Measurements from ENCODE around the gene TRAPPC2B. TPM values are rescaled to one million over a fixed set of nuclear protein-coding genes. Genes with fewer than 3 reads are reported as not detected.

TRAPPC2B gene
- total and polyA plus RNA-seq, 2 of the 13 experiments (the other 11 are each of a cell fraction or from before 2014, with no cell fraction given) = 13.3 to 17.7 TPM

DNA sequence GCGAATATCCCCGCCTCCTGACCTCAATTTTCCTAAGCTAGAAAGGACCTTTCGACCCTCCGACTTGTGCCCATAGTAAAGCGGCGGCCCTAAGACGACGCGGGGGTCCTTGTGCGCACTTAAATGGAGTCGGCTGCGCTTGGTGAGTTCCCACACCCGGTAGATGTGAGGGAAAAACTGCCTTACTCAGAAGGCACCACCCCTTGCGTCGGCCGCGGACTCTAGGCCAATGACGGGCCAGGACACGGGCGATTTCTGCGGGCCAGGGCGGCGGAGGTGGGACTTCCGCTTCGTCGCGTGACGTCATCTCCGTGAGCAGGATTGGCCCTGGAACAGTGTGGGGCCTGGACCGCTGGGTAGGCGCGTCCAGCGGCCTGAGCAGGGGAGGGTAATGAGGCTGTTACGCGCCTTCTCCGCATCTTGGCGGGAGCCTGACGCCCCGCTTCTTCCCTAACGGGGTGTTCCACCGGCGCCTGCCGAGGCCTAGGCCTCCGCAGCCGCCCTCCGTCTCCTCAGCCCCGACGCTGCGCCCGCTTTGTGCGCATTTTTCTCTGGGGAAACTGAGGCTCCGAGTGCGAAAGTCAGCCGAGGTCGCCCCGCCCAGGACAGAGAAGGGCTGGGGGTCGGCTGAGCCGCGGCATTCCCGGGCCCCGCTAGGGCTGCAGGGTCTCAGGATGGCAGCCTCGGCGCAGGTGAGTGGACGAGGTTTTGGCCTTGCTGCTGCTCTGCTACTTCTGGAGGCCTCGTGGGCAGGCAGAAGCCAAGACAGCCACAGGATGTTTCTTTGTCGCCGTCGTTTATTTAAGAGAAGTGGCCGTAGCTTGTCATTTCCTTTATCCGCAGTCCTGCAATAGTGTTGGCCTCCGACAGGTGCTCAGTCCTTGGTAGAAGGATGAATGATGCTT is 42.9 kb upstream of the TRAPPC2B start, which contains the start of gene ZNF543 (continued):
- TF ChIP-seq, protein P1, sequence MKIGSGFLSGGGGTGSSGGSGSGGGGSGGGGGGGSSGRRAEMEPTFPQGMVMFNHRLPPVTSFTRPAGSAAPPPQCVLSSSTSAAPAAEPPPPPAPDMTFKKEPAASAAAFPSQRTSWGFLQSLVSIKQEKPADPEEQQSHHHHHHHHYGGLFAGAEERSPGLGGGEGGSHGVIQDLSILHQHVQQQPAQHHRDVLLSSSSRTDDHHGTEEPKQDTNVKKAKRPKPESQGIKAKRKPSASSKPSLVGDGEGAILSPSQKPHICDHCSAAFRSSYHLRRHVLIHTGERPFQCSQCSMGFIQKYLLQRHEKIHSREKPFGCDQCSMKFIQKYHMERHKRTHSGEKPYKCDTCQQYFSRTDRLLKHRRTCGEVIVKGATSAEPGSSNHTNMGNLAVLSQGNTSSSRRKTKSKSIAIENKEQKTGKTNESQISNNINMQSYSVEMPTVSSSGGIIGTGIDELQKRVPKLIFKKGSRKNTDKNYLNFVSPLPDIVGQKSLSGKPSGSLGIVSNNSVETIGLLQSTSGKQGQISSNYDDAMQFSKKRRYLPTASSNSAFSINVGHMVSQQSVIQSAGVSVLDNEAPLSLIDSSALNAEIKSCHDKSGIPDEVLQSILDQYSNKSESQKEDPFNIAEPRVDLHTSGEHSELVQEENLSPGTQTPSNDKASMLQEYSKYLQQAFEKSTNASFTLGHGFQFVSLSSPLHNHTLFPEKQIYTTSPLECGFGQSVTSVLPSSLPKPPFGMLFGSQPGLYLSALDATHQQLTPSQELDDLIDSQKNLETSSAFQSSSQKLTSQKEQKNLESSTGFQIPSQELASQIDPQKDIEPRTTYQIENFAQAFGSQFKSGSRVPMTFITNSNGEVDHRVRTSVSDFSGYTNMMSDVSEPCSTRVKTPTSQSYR (CRISPR knock-in tag; IDR thresholded peaks at IDR 0.05; ENCODE audit: borderline replicate concordance) = no peak
- TF ChIP-seq HNRNPK (IDR thresholded peaks at IDR 0.05; ENCODE audit: low read depth, low read length, poor library complexity, severe bottlenecking) = no peak
- TF ChIP-seq NFRKB (IDR thresholded peaks at IDR 0.05) = no peak
- 0 out of 2 replicates have a peak, but pooled peaks have one; percentile 40 for TF ChIP-seq GFI1 (CRISPR knock-in tag; IDR thresholded peaks at IDR 0.05; ENCODE audit: borderline replicate concordance)
- TF ChIP-seq, protein P2, sequence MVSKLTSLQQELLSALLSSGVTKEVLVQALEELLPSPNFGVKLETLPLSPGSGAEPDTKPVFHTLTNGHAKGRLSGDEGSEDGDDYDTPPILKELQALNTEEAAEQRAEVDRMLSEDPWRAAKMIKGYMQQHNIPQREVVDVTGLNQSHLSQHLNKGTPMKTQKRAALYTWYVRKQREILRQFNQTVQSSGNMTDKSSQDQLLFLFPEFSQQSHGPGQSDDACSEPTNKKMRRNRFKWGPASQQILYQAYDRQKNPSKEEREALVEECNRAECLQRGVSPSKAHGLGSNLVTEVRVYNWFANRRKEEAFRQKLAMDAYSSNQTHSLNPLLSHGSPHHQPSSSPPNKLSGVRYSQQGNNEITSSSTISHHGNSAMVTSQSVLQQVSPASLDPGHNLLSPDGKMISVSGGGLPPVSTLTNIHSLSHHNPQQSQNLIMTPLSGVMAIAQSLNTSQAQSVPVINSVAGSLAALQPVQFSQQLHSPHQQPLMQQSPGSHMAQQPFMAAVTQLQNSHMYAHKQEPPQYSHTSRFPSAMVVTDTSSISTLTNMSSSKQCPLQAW (CRISPR knock-in tag; IDR thresholded peaks at IDR 0.05) = peak; percentile 90
- TF ChIP-seq ZFP37 (CRISPR knock-in tag; IDR thresholded peaks at IDR 0.05; ENCODE audit: borderline replicate concordance) = no peak
- 0 out of 2 replicates have a peak, but pooled peaks have one; percentile 32 for TF ChIP-seq SIN3A (IDR thresholded peaks at IDR 0.05; ENCODE audit: borderline replicate concordance, low read depth, low read length)
- TF ChIP-seq, protein P3, sequence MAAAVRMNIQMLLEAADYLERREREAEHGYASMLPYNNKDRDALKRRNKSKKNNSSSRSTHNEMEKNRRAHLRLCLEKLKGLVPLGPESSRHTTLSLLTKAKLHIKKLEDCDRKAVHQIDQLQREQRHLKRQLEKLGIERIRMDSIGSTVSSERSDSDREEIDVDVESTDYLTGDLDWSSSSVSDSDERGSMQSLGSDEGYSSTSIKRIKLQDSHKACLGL (CRISPR knock-in tag; IDR thresholded peaks at IDR 0.05) = no peak; the same call in none of the 2 replicates
- TF ChIP-seq ZNF556 (CRISPR knock-in tag; IDR thresholded peaks at IDR 0.05; ENCODE audit: borderline replicate concordance) = no peak
- TF ChIP-seq NONO (IDR thresholded peaks at IDR 0.05) = no peak
- TF ChIP-seq NONO (CRISPR knock-in tag; conservative IDR thresholded peaks at IDR 0.05) = peak; percentile 67
- TF ChIP-seq ZNF124 (CRISPR knock-in tag; IDR thresholded peaks at IDR 0.05) = 0 out of 2 replicates have a peak, but pooled peaks have one; percentile 19
- peak; percentile 78 to 84 for TF ChIP-seq POLR2A (IDR thresholded peaks at IDR 0.05; ENCODE audit: insufficient read depth in 1 of 2, low read depth in 2 of 2, low read length in 2 of 2)
- TF ChIP-seq, protein P4, sequence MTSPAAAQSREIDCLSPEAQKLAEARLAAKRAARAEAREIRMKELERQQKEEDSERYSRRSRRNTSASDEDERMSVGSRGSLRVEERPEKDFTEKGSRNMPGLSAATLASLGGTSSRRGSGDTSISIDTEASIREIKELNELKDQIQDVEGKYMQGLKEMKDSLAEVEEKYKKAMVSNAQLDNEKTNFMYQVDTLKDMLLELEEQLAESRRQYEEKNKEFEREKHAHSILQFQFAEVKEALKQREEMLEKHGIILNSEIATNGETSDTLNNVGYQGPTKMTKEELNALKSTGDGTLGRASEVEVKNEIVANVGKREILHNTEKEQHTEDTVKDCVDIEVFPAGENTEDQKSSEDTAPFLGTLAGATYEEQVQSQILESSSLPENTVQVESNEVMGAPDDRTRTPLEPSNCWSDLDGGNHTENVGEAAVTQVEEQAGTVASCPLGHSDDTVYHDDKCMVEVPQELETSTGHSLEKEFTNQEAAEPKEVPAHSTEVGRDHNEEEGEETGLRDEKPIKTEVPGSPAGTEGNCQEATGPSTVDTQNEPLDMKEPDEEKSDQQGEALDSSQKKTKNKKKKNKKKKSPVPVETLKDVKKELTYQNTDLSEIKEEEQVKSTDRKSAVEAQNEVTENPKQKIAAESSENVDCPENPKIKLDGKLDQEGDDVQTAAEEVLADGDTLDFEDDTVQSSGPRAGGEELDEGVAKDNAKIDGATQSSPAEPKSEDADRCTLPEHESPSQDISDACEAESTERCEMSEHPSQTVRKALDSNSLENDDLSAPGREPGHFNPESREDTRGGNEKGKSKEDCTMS (CRISPR knock-in tag; conservative IDR thresholded peaks at IDR 0.05) = no peak
- TF ChIP-seq, protein P5, sequence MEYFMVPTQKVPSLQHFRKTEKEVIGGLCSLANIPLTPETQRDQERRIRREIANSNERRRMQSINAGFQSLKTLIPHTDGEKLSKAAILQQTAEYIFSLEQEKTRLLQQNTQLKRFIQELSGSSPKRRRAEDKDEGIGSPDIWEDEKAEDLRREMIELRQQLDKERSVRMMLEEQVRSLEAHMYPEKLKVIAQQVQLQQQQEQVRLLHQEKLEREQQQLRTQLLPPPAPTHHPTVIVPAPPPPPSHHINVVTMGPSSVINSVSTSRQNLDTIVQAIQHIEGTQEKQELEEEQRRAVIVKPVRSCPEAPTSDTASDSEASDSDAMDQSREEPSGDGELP (IDR thresholded peaks at IDR 0.05; ENCODE audit: borderline replicate concordance, low read depth) = no peak; the same call in 1 of the 2 replicates
- no peak for TF ChIP-seq SETDB1 (CRISPR knock-in tag; IDR thresholded peaks at IDR 0.05; ENCODE audit: borderline replicate concordance)
- TF ChIP-seq ZFP36 (IDR thresholded peaks at IDR 0.05; ENCODE audit: borderline replicate concordance, low read depth, low read length, partially characterized antibody) = no peak
- no peak for TF ChIP-seq NPAS2 (CRISPR knock-in tag; IDR thresholded peaks at IDR 0.05; ENCODE audit: borderline replicate concordance)
- TF ChIP-seq TEAD2 (CRISPR knock-in tag; IDR thresholded peaks at IDR 0.05) = no peak
